ENCODE measurements around the gene TMEM266.

DNA sequence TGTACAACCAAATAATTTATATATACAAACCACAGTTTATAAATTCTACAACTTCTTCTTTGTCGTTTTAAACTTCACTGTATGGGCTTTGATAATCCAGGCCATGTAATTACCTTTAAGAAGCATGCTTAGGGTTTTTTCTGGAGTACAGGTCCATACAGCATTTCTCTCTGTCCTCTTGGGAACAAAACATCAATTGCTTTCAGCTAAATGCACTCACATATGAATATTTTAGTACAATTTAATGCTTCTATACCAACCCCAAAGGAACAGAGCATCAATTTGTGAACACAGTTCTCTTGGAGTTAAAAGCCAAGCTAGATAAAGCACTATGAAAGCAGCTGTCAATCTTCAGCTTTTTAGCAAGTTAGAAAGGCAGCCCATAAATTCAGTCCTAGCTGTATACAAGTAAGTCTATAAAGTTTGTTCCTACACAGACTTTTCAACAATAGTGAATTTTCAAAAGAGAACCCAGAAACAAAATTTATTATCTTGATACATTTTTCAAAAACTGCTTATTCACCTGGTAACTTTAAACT is 185.4 kb downstream of the TMEM266 start:
- TF ChIP-seq POLR2A (IDR thresholded peaks at IDR 0.05) = no peak
- TF ChIP-seq CTCF (IDR thresholded peaks at IDR 0.05) = no peak
- TF ChIP-seq POLR2AphosphoS5 (IDR thresholded peaks at IDR 0.05) = no peak

Data from upper lobe of left lung (tissue), 4 donors.